SK-N-SH (cell line): ENCODE results near the gene GRIK3. TPM values are rescaled to one million over a fixed set of nuclear protein-coding genes. Genes with fewer than 3 reads are reported as not detected.

Source experiments
- CTCF ChIA-PET: fragments of 300-600, 350-600 bp; formaldehyde crosslinking; extraction: SDS; loops from one replicate; lab custom pipeline; 2021; lab: Yijun Ruan, JAX
- POLR2A ChIA-PET: fragments of 350-600 bp; sonication (Branson Sonifier 250); formaldehyde crosslinking; extraction: SDS; loops from one replicate; lab custom pipeline; 2020; ENCODE audit warnings: antibody characterized with exemption, inconsistent platforms; lab: Yijun Ruan, JAX
- DNase-seq: peaks from one replicate; pipeline ENCODE4 v3.0.0; 2012
- H2AFZ ChIP-seq: fragments of 200-600 bp; sonication (generic); 2 replicates; pipeline ENCODE4 v1.8.1; 2016; ENCODE audit warnings: antibody characterized with exemption, mild to moderate bottlenecking, low read depth
- H3F3A ChIP-seq: fragments of 200-600 bp; sonication (generic); replicated peaks from 2 replicates; pipeline ENCODE3; 2016; ENCODE audit warnings: antibody characterized with exemption, mild to moderate bottlenecking; ENCODE audit not compliant: insufficient read depth
- H3K27ac ChIP-seq, 2 experiments: fragments of 200-500 bp in 1 of 2; fragments of 200-600 bp in 1 of 2; sonication (Bioruptor generic) in 1 of 2; sonication (generic), shearing (Covaris generic) in 1 of 2; 2 replicates each; pipeline versions ENCODE4 v1.5.1 to v1.6.1; 2014 to 2016; ENCODE audit warnings: low read depth in 2 of 2, inconsistent platforms in 1 of 2, low read length in 1 of 2, mild to moderate bottlenecking in 1 of 2, mixed read lengths in 1 of 2
- H3K27me3 ChIP-seq: fragments of 200-600 bp; sonication (generic), shearing (Covaris generic); 2 replicates; pipeline ENCODE4 v1.6.1; 2016; ENCODE audit warnings: mixed run types; ENCODE audit not compliant: insufficient read depth
- H3K36me3 ChIP-seq, 2 experiments: fragments of 200-500 bp in 1 of 2; fragments of 200-600 bp in 1 of 2; sonication (Bioruptor generic) in 1 of 2; sonication (generic) in 1 of 2; replicated peaks in 1 of 2; 2 replicates each; pipeline versions ENCODE3 to v1.5.1; 2014 to 2016; ENCODE audit warnings: low read length in 1 of 2, mild to moderate bottlenecking in 1 of 2; ENCODE audit not compliant: insufficient read depth in 2 of 2, control insufficient read depth in 1 of 2
- H3K4me1 ChIP-seq, 2 experiments: fragments of 200-500 bp in 1 of 2; fragments of 200-600 bp in 1 of 2; sonication (Bioruptor generic) in 1 of 2; sonication (generic), shearing (Covaris generic) in 1 of 2; 2 replicates each; pipeline versions ENCODE4 v1.5.1 to v1.6.1; 2014 to 2016; ENCODE audit warnings: low read depth in 1 of 2, low read length in 1 of 2, mixed run types in 1 of 2; ENCODE audit not compliant: insufficient read depth in 2 of 2, control insufficient read depth in 1 of 2
- H3K4me2 ChIP-seq: fragments of 200-600 bp; sonication (generic), shearing (Covaris generic); 2 replicates; pipeline ENCODE4 v1.6.1; 2017; ENCODE audit warnings: mixed run types
- H3K4me3 ChIP-seq, 2 experiments: fragments of 200-500 bp in 1 of 2; fragments of 200-600 bp in 1 of 2; sonication (Bioruptor generic) in 1 of 2; sonication (generic), shearing (Covaris generic) in 1 of 2; 2 replicates each; pipeline versions ENCODE4 v1.5.1 to v1.8.1; 2014 to 2016; ENCODE audit warnings: low read depth in 2 of 2, inconsistent platforms in 1 of 2, low read length in 1 of 2, mild to moderate bottlenecking in 1 of 2, mixed read lengths in 1 of 2, moderate library complexity in 1 of 2
- H3K79me2 ChIP-seq: fragments of 200-600 bp; sonication (generic); 2 replicates; pipeline ENCODE4 v1.8.1; 2017; ENCODE audit warnings: mild to moderate bottlenecking; ENCODE audit not compliant: insufficient read depth
- H3K9ac ChIP-seq: fragments of 200-600 bp; sonication (generic); 2 replicates; pipeline ENCODE4 v1.6.1; 2017; ENCODE audit warnings: mixed run types
- H3K9me2 ChIP-seq: fragments of 200-600 bp; sonication (generic); 2 replicates; pipeline ENCODE4 v1.6.1; 2017; ENCODE audit warnings: mixed run types
- H3K9me3 ChIP-seq: fragments of 200-600 bp; sonication (generic); 2 replicates; pipeline ENCODE4 v1.6.1; 2017; ENCODE audit warnings: mixed run types, mild to moderate bottlenecking, moderate library complexity
- H4K20me1 ChIP-seq: fragments of 200-600 bp; sonication (generic); 2 replicates; pipeline ENCODE4 v1.6.1; 2017; ENCODE audit warnings: mild to moderate bottlenecking, mixed run types; ENCODE audit not compliant: insufficient read depth
- CHD2 ChIP-seq: fragments of 150-350 bp; IDR thresholded peaks from 2 replicates; pipeline ENCODE4 v1.6.1; 2018; ENCODE audit warnings: low read length; ENCODE audit not compliant: partially characterized antibody
- ELF1 ChIP-seq: IDR thresholded peaks from 2 replicates; pipeline ENCODE4 v1.4.0; 2012
- FOSL2 ChIP-seq: IDR thresholded peaks from 2 replicates; pipeline ENCODE4 v1.4.0; 2012; ENCODE audit warnings: low read depth, mild to moderate bottlenecking, moderate library complexity, borderline replicate concordance
- FOXJ3 ChIP-seq: sonication (generic); formaldehyde crosslinking; IDR thresholded peaks from 2 replicates; pipeline ENCODE4 v1.5.1; 2020; ENCODE audit warnings: mild to moderate bottlenecking, missing genetic modification reagents
- FOXM1 ChIP-seq: IDR thresholded peaks from 2 replicates; pipeline ENCODE4 v1.4.0; 2012; ENCODE audit warnings: low read depth, mild to moderate bottlenecking
- GABPA ChIP-seq: IDR thresholded peaks from 2 replicates; pipeline ENCODE4 v1.4.0; 2012; ENCODE audit warnings: low read depth, mild to moderate bottlenecking
- GATA2 ChIP-seq: sonication (generic); formaldehyde crosslinking; IDR thresholded peaks from 2 replicates; pipeline ENCODE4 v1.5.0; 2020; ENCODE audit warnings: mild to moderate bottlenecking, missing genetic modification reagents
- MXI1 ChIP-seq: IDR thresholded peaks from 2 replicates; pipeline ENCODE4 v1.6.1; 2012; ENCODE audit warnings: mild to moderate bottlenecking, low read depth, low read length, improper control_type of control experiment
- NRF1 ChIP-seq: IDR thresholded peaks from 2 replicates; pipeline ENCODE4 v1.6.1; 2012; ENCODE audit warnings: low read depth, mild to moderate bottlenecking, low read length
- RAD21 ChIP-seq: IDR thresholded peaks from 2 replicates; pipeline ENCODE4 v1.6.1; 2012; ENCODE audit warnings: mild to moderate bottlenecking, low read length
- RCOR1 ChIP-seq: fragments of 150-350 bp; IDR thresholded peaks from 2 replicates; pipeline ENCODE4 v1.6.1; 2017; ENCODE audit warnings: antibody characterized with exemption, low read length
- RXRA ChIP-seq: IDR thresholded peaks from 2 replicates; pipeline ENCODE4 v1.4.0; 2012; ENCODE audit warnings: low read depth, mild to moderate bottlenecking, borderline replicate concordance
- SIN3A ChIP-seq: IDR thresholded peaks from 2 replicates; pipeline ENCODE4 v1.6.1; 2012; ENCODE audit warnings: low read depth, mild to moderate bottlenecking, low read length, moderate library complexity, borderline replicate concordance
- TAF1 ChIP-seq: IDR thresholded peaks from 2 replicates; pipeline ENCODE4 v1.6.1; 2012; ENCODE audit warnings: low read depth, mild to moderate bottlenecking, low read length, moderate library complexity, borderline replicate concordance
- TCF12 ChIP-seq: IDR thresholded peaks from 2 replicates; pipeline ENCODE4 v1.4.0; 2012
- YY1 ChIP-seq: IDR thresholded peaks from 2 replicates; pipeline ENCODE4 v1.4.0; 2012; ENCODE audit warnings: low read depth, mild to moderate bottlenecking
- WGBS: methylation state at CpG from one replicate; pipeline ENCODE4 v1.1.6; 2017; ENCODE audit warnings: low lambda C conversion rate; 5-methylcytosine and 5-hydroxymethylcytosine counted together
- polyA plus RNA-seq, 3 experiments: library from polyadenylated mRNA; depleted of rRNA; stranded (reverse); fragments of >200 nt; gene quantifications; 2 replicates each; pipeline ENCODE4 v1.2.3, GENCODE V29; 2012
- TF ChIP-seq, protein P1 (sequence below): fragments of 150-350 bp; IDR thresholded peaks from 2 replicates; pipeline ENCODE4 v1.6.1; 2016; ENCODE audit warnings: mild to moderate bottlenecking, low read depth, low read length
- TF ChIP-seq, protein P2 (sequence below): IDR thresholded peaks from 2 replicates; pipeline ENCODE4 v1.4.0; 2012; ENCODE audit warnings: low read depth
- TF ChIP-seq, protein P3 (sequence below): IDR thresholded peaks from 2 replicates; pipeline ENCODE4 v1.6.1; 2012; ENCODE audit warnings: mild to moderate bottlenecking, low read depth, low read length, moderate library complexity
- TF ChIP-seq, protein P4 (sequence below): fragments of 200-600 bp; sonication (generic); IDR thresholded peaks from 2 replicates; pipeline ENCODE4 v1.6.1; 2017; ENCODE audit warnings: antibody characterized with exemption, mild to moderate bottlenecking, moderate library complexity

Gene GRIK3
- polyA plus RNA-seq, 1 of the 3 experiments (the other 2 are of a cell fraction) = not detected

DNA sequence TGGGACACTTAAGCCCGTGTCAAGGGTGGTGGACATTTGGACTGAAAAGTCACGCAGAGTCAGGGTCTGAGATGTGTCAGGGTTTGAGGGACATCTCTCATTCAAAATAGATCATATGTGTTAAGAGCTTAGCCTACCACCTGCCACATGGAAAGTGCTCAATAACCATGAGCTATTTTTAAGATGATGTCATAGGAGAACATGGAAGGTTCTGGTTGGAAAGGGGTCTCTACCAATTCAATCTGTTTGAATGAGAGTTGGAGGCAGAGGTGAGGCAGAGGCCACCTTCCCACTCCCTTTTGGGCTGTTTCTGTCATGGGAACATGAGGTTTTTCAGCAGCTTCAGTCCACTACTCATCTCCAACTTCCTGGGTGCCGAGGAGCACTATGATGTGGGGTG is 239.9 kb downstream of the GRIK3 start:
- Histone ChIP-seq H3K9me3 (no peaks in the 10 kb centered on the region), H3K4me2 (no peak overlapping the region), H3K27me3 (no peaks in the 10 kb centered on the region), H3F3A (no peaks in the 10 kb centered on the region), H2AFZ (no peak overlapping the region), H3K27ac (no peak overlapping the region), H3K9ac (no peak overlapping the region), H3K79me2 (no peaks in the 10 kb centered on the region), H3K9me2 (no peaks in the 10 kb centered on the region), H3K4me3 (no peak overlapping the region), H3K36me3 (no peaks in the 10 kb centered on the region), H3K4me1 (peaks cover 0 to 4% of the 10 kb centered on the region in 2 experiments; a peak in 1 of 4 replicates), H4K20me1 (no peaks in the 10 kb centered on the region)
- POLR2A ChIA-PET = no interaction called here
- CTCF ChIA-PET = interaction anchor here (1.2 kb wide), 1 partner anchor 91 kb away, joined by 3 read pairs; no protein-coding TSS in a partner anchor
- no peak for DNase-seq
- no peak for TF ChIP-seq GABPA
- TF ChIP-seq SIN3A = no peak
- TF ChIP-seq, protein P1, sequence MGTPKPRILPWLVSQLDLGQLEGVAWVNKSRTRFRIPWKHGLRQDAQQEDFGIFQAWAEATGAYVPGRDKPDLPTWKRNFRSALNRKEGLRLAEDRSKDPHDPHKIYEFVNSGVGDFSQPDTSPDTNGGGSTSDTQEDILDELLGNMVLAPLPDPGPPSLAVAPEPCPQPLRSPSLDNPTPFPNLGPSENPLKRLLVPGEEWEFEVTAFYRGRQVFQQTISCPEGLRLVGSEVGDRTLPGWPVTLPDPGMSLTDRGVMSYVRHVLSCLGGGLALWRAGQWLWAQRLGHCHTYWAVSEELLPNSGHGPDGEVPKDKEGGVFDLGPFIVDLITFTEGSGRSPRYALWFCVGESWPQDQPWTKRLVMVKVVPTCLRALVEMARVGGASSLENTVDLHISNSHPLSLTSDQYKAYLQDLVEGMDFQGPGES = no peak
- no peak for TF ChIP-seq TCF12
- TF ChIP-seq NRF1 = no peak
- TF ChIP-seq, protein P2, sequence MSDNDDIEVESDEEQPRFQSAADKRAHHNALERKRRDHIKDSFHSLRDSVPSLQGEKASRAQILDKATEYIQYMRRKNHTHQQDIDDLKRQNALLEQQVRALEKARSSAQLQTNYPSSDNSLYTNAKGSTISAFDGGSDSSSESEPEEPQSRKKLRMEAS = no peak
- TF ChIP-seq FOSL2 = no peak
- no peak for TF ChIP-seq ELF1
- TF ChIP-seq CHD2 = no peak
- TF ChIP-seq TAF1 = no peak
- TF ChIP-seq, protein P3, sequence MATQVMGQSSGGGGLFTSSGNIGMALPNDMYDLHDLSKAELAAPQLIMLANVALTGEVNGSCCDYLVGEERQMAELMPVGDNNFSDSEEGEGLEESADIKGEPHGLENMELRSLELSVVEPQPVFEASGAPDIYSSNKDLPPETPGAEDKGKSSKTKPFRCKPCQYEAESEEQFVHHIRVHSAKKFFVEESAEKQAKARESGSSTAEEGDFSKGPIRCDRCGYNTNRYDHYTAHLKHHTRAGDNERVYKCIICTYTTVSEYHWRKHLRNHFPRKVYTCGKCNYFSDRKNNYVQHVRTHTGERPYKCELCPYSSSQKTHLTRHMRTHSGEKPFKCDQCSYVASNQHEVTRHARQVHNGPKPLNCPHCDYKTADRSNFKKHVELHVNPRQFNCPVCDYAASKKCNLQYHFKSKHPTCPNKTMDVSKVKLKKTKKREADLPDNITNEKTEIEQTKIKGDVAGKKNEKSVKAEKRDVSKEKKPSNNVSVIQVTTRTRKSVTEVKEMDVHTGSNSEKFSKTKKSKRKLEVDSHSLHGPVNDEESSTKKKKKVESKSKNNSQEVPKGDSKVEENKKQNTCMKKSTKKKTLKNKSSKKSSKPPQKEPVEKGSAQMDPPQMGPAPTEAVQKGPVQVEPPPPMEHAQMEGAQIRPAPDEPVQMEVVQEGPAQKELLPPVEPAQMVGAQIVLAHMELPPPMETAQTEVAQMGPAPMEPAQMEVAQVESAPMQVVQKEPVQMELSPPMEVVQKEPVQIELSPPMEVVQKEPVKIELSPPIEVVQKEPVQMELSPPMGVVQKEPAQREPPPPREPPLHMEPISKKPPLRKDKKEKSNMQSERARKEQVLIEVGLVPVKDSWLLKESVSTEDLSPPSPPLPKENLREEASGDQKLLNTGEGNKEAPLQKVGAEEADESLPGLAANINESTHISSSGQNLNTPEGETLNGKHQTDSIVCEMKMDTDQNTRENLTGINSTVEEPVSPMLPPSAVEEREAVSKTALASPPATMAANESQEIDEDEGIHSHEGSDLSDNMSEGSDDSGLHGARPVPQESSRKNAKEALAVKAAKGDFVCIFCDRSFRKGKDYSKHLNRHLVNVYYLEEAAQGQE = no peak
- TF ChIP-seq YY1 = no peak
- TF ChIP-seq FOXJ3 = no peak
- no peak for TF ChIP-seq RCOR1
- TF ChIP-seq, protein P4, sequence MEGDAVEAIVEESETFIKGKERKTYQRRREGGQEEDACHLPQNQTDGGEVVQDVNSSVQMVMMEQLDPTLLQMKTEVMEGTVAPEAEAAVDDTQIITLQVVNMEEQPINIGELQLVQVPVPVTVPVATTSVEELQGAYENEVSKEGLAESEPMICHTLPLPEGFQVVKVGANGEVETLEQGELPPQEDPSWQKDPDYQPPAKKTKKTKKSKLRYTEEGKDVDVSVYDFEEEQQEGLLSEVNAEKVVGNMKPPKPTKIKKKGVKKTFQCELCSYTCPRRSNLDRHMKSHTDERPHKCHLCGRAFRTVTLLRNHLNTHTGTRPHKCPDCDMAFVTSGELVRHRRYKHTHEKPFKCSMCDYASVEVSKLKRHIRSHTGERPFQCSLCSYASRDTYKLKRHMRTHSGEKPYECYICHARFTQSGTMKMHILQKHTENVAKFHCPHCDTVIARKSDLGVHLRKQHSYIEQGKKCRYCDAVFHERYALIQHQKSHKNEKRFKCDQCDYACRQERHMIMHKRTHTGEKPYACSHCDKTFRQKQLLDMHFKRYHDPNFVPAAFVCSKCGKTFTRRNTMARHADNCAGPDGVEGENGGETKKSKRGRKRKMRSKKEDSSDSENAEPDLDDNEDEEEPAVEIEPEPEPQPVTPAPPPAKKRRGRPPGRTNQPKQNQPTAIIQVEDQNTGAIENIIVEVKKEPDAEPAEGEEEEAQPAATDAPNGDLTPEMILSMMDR = no peak
- TF ChIP-seq GATA2 = no peak
- no peak for TF ChIP-seq RXRA
- TF ChIP-seq RAD21 = no peak
- no peak for TF ChIP-seq FOXM1
- no peak for TF ChIP-seq MXI1
- WGBS = 29% methylated on average over 2 of the region's 3 CpGs
